ENCODE results near the gene PROP1. TPM values are rescaled to one million over a fixed set of nuclear protein-coding genes. Genes with fewer than 3 reads are reported as not detected.

Gene PROP1
- total RNA-seq, 1 experiment from 2014 or later, result not detected

DNA sequence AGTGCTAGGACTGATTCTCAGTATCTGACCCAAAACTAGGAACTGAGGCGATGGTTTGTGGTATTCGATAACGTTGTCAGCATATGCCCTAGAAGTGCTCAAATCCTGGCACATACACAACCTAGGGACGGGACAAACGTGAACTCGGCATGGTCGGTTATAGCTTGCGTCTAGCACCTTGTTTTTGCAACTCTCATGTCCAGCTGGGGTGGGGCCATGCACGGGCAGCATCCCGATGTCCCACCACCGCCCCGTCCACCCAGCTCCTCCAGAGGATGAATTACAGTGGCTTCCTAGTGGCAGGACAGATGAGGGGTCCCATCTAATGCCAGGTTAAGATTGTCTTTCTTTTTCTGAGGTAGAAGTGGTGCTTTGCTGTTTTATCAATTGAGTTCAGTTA lies 31.6 kb downstream of the PROP1 start:
- Histone ChIP-seq H3K27me3 (ENCODE audit: insufficient read depth, low read length) (no peaks in the 10 kb centered on the region), H3K4me1 (ENCODE audit: control insufficient read depth in 1 of 2, insufficient read depth in 2 of 2, low read length in 2 of 2) (no peaks in the 10 kb centered on the region; a peak in 1 of 4 replicates), H3K9me3 (ENCODE audit: control insufficient read depth in 1 of 2, insufficient read depth in 1 of 2, low read depth in 1 of 2, low read length in 2 of 2) (no peaks in the 10 kb centered on the region), H4K20me1 (ENCODE audit: insufficient read depth) (no peaks in the 10 kb centered on the region), H3K4me2 (ENCODE audit: low read length) (no peak overlapping the region), H3K9me2 (ENCODE audit: insufficient read depth) (no peaks in the 10 kb centered on the region), H3K36me3 (ENCODE audit: control insufficient read depth in 1 of 2, insufficient read depth in 2 of 2, low read length in 2 of 2) (no peaks in the 10 kb centered on the region), H3K9ac (ENCODE audit: low read length) (no peak overlapping the region), H2AFZ (ENCODE audit: low read depth, low read length, poor library complexity, severe bottlenecking) (no peak overlapping the region), H3K4me3 (replicated peaks in 1 of 2; ENCODE audit: low read depth in 1 of 2, low read length in 2 of 2) (no peak overlapping the region), H3K27ac (ENCODE audit: low read depth, low read length) (no peak overlapping the region), H3K79me2 (ENCODE audit: insufficient read depth, low read length) (no peaks in the 10 kb centered on the region)
- ChIA-PET POLR2A (no interaction called here), CTCF (no interaction called here), RAD21 (ENCODE audit: low non-redundant PET in 1 of 2, low total read pairs in 2 of 2, uncharacterized antibody in 2 of 2, unreplicated experiment in 2 of 2) (no interaction called here)
- intact Hi-C loops (cut with micrococcal nuclease), result no loop called here
- TF ChIP-seq, protein P1, sequence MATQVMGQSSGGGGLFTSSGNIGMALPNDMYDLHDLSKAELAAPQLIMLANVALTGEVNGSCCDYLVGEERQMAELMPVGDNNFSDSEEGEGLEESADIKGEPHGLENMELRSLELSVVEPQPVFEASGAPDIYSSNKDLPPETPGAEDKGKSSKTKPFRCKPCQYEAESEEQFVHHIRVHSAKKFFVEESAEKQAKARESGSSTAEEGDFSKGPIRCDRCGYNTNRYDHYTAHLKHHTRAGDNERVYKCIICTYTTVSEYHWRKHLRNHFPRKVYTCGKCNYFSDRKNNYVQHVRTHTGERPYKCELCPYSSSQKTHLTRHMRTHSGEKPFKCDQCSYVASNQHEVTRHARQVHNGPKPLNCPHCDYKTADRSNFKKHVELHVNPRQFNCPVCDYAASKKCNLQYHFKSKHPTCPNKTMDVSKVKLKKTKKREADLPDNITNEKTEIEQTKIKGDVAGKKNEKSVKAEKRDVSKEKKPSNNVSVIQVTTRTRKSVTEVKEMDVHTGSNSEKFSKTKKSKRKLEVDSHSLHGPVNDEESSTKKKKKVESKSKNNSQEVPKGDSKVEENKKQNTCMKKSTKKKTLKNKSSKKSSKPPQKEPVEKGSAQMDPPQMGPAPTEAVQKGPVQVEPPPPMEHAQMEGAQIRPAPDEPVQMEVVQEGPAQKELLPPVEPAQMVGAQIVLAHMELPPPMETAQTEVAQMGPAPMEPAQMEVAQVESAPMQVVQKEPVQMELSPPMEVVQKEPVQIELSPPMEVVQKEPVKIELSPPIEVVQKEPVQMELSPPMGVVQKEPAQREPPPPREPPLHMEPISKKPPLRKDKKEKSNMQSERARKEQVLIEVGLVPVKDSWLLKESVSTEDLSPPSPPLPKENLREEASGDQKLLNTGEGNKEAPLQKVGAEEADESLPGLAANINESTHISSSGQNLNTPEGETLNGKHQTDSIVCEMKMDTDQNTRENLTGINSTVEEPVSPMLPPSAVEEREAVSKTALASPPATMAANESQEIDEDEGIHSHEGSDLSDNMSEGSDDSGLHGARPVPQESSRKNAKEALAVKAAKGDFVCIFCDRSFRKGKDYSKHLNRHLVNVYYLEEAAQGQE (IDR thresholded peaks at IDR 0.05; ENCODE audit: low read depth), result no peak
- TF ChIP-seq CEBPB (IDR thresholded peaks at IDR 0.05; ENCODE audit: low read depth) (no peak), EZH2 (IDR thresholded peaks at IDR 0.05) (no peak), YY1 (IDR thresholded peaks at IDR 0.05; ENCODE audit: extremely low read depth, insufficient replicate concordance, low read depth, low read length) (no peak), SRF (IDR thresholded peaks at IDR 0.05; ENCODE audit: low read depth) (no peak), ZFX (IDR thresholded peaks at IDR 0.05) (no peak), FOSL1 (IDR thresholded peaks at IDR 0.05; ENCODE audit: low read depth) (no peak), ZNF274 (IDR thresholded peaks at IDR 0.05; ENCODE audit: low read depth, low read length) (no peak), SP1 (IDR thresholded peaks at IDR 0.05; ENCODE audit: low read depth) (no peak), JUND (IDR thresholded peaks at IDR 0.05) (no peak), POLR2AphosphoS5 (IDR thresholded peaks at IDR 0.05; ENCODE audit: low read depth, low read length) (no peak), CBX3 (IDR thresholded peaks at IDR 0.05; ENCODE audit: low read depth) (no peak), ELF1 (IDR thresholded peaks at IDR 0.05; ENCODE audit: borderline replicate concordance, low read depth) (no peak)
- TF ChIP-seq, protein P2, sequence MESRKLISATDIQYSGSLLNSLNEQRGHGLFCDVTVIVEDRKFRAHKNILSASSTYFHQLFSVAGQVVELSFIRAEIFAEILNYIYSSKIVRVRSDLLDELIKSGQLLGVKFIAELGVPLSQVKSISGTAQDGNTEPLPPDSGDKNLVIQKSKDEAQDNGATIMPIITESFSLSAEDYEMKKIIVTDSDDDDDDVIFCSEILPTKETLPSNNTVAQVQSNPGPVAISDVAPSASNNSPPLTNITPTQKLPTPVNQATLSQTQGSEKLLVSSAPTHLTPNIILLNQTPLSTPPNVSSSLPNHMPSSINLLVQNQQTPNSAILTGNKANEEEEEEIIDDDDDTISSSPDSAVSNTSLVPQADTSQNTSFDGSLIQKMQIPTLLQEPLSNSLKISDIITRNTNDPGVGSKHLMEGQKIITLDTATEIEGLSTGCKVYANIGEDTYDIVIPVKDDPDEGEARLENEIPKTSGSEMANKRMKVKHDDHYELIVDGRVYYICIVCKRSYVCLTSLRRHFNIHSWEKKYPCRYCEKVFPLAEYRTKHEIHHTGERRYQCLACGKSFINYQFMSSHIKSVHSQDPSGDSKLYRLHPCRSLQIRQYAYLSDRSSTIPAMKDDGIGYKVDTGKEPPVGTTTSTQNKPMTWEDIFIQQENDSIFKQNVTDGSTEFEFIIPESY (IDR thresholded peaks at IDR 0.05; ENCODE audit: extremely low read depth, insufficient replicate concordance, low read length), result no peak
- DNase-seq (ENCODE audit: low read depth, low spot score), result no peak
- BruUV-seq (replicated peaks), result no TSS peak
- no peak for ATAC-seq
